GM13977 (cell line): ENCODE measurements around the gene BEST1.

Source experiments
- DNase-seq: peaks from one replicate; pipeline ENCODE4 v3.0.0; 2012; ENCODE audit warnings: low spot score
- in situ Hi-C: fragments of 300-500 bp; cut with MboI; formaldehyde crosslinking; loops from one replicate; pipeline ENCODE4 v1.12.0; 2022; ENCODE audit warnings: low sequenced_read_pairs, low pct_unique_long_range_greater_than_20kb, mixed read lengths, inconsistent platforms; ENCODE audit not compliant: unreplicated experiment
- TF ChIP-seq, protein P1 (sequence below): IDR thresholded peaks from 2 replicates; pipeline ENCODE4 v1.5.1; 2012; ENCODE audit warnings: mild to moderate bottlenecking, control low read depth; ENCODE audit not compliant: insufficient read depth; ENCODE audit errors: extremely low read depth, missing control alignments

BEST1 gene

DNA sequence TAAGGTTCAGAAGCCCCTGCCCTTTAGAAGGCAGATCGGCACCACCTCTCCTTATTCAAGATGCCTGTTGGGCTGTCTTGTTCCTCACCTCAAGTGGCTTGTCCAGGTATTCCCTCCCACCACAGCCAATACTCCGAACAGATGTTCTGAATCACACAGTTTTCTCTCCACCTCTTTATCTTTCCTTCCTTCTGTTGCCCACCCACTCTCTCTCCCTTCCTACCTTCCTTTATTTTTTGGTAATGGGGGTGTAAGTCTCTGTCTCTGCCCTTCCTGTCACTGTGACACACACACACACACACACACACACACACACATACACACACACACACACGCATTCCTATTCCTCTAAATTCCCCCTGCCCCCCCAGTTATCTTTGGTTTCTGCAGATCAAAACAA lies 8.4 kb downstream of the BEST1 start:
- TF ChIP-seq, protein P1, sequence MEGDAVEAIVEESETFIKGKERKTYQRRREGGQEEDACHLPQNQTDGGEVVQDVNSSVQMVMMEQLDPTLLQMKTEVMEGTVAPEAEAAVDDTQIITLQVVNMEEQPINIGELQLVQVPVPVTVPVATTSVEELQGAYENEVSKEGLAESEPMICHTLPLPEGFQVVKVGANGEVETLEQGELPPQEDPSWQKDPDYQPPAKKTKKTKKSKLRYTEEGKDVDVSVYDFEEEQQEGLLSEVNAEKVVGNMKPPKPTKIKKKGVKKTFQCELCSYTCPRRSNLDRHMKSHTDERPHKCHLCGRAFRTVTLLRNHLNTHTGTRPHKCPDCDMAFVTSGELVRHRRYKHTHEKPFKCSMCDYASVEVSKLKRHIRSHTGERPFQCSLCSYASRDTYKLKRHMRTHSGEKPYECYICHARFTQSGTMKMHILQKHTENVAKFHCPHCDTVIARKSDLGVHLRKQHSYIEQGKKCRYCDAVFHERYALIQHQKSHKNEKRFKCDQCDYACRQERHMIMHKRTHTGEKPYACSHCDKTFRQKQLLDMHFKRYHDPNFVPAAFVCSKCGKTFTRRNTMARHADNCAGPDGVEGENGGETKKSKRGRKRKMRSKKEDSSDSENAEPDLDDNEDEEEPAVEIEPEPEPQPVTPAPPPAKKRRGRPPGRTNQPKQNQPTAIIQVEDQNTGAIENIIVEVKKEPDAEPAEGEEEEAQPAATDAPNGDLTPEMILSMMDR: no peak
- no peak for DNase-seq
- in situ Hi-C loops: no loop called here

DNA sequence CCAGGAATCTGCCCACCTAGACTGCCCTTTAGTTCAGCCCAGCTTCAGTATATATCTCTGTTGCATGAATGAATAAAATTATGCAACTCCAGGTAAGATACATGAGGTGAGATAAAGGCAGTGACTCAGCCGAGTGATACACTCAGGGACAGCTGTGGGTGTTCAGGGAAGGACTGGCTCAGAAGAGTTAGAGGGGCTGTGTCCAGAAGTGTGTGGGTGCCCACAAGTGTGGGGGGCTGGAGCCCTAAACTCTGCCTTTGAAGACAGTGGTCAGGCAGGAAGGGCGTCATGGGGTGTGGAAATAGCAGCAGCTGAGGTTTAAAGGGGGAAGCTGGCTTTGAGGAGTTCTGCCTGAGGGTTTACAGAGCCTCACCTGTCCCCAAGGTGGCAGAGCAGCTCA lies 9.0 kb downstream of the BEST1 start:
- DNase-seq: no peak
- in situ Hi-C loops: no loop called here

DNA sequence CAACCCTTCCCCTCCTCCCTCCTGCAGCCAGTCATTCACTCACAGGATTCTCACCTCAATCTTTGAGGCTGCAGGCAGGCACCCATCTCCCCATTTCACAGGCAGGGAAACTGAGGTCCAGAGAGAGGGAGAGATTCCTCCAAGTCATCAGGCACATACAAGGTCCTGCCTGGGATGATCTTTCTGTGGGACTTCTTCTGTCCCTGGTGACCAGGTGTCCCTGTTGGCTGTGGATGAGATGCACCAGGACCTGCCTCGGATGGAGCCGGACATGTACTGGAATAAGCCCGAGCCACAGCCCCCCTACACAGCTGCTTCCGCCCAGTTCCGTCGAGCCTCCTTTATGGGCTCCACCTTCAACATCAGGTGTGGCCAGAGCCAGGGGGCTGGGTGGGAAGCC lies 9.5 kb downstream of the BEST1 start:
- TF ChIP-seq, protein P1: no peak
- in situ Hi-C loops: no loop called here
- no peak for DNase-seq

More for the DNA sequence above, 9.0 kb downstream of the BEST1 start:
- TF ChIP-seq, protein P1: no peak

DNA sequence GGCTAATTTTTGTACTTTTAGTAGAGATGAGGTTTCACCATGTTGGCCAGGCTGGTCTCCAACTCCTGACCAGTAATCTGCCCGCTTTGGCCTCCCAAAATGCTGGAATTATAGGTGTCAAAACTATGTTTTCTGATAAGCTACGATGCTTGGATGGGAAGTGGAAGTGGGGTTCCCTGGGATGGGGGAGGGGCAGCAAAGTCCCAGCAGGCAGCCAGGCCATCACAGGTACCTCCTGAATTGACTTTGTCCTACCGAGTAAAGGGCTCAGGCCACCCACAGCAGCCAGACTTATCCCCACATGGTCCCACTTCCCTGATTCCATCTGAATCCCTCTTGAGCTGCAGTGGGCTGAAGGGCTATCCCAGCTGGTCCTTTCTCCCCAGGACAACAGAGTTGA lies 10.4 kb downstream of the BEST1 start:
- TF ChIP-seq, protein P1: no peak
- in situ Hi-C loops: no loop called here
- no peak for DNase-seq

- in situ Hi-C loops: no loop called here
- no peak for DNase-seq
- TF ChIP-seq, protein P1: no peak
Observed at GRCh38 chr11:61961570-61962212, 11.5 kb downstream of the BEST1 start.

GRCh38 chr11:61962213-61963015 lies 12.3 kb downstream of the BEST1 start:
- TF ChIP-seq, protein P1: no peak
- no peak for DNase-seq
- in situ Hi-C loops: no loop called here
